HG03103 (cell line): ENCODE results near the gene GNA12.
"Not testable (repeated sequence)": the region's sequence is repeated elsewhere in the genome, so short reads cannot be mapped to it uniquely, and the experiment has no call there.

Source experiments
- ATAC-seq: cut with Tn5 transposase; IDR thresholded peaks from one replicate; pipeline ENCODE4 v1.9.1; 2021; ENCODE audit warnings: low read depth; ENCODE audit not compliant: unreplicated experiment

GNA12 gene

DNA sequence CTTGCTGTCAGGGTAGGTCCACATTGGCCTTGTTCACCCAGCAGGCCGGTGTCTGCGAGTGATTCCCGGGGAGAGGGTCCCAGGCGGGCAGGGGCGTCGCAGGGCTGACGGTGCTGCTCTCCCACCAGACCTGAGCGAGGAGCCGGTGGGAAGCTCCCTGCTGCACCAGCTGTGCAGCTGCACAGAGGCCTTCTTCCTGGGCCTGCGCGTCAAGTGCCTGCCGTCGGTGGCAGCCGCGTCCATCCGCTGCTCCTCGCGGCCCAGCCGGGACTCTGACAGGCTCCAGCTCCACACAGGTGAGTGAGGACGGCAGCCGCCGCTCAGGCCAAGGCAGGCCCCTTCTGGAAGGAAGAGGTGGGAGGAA, 141.5 kb downstream of the GNA12 start:
- ATAC-seq, result no peak

DNA sequence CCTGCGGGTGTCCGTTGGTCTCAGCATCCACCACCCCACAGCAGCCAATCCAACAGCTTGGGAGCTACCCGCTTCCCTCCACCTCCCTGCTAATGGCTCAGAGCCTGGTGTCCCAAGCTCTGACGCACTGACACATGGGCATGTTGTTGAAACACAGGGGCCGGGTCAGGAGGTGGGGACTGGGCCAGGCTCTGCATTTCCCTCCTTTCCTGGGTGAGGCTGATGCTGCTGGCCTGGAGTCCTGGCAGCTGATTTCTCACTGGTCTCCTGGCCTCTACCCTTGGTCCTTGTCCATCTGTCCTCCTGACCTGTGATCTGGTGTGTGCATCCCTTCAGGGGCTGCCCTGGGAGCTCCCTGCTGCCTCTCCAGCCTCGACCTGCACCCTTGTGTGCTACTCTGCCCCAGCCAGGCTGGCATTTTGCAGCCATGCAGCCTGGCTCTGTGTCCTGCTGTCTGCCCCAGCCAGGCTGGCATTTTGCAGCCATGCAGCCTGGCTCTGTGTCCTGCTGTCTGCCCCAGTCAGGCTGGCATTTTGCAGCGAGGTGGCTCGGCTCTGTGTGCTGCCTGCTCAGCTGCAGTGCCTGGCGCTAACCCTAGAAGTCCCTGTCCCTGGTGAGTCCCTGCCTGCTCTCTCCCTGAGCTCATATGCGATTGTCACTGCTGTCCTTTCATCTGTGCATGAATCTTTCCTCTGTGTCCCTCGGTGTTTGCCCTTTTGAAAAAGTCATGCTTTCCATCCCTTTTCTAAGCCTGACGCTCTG, 142.1 kb downstream of the GNA12 start:
- ATAC-seq, result no peak

DNA sequence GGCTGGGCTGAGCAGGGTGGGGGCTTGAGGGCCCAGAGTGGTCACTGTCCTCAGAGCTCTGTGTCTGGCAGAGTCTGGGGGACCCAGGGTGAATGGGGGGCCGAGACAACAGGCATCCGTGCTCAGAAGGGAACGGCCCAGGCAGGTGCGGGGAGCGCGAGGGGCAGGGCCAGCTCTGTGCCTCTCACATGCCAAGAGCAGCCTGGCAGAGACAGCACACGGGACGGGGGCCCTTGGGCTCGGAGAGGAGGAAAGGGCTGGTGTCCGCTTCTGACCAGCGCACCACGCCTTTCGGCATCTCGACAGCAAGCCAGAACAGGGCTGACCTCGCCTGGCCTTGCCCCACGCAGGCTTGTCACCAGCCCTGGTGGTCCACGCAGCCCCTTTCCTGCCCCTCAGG, 142.7 kb downstream of the GNA12 start:
- no peak for ATAC-seq

DNA sequence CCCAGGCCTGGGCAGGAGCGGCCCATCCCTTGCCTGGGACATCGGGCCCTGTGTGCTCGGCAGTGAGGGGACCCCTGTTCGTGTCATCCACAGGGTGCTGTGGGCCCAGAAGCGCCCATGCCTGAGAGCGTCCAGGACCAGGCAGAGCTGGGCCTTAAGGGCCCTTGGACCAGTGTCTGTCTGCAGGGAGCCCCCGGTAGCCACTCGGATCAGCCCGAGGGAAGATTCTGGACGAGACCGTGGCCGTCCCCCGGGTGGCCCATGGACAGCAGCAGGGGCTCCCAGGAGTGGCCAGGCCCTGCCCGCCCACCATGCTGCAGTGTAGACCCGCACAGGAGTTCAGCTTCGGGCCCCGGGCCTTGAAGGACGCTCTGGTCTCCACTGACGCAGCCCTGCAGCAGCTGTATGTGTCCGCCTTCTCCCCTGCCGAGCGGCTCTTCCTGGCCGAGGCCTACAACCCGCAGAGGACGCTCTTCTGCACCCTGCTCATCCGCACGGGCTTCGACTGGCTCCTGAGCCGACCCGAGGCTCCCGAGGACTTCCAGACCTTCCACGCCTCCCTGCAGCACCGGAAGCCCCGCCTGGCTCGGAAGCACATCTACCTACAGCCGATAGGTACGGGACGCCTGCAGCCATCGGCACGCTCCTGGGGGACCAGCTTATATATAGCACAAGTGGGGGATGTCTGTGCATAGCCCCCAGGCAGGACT, 143.8 kb downstream of the GNA12 start:
- ATAC-seq, result no peak

DNA sequence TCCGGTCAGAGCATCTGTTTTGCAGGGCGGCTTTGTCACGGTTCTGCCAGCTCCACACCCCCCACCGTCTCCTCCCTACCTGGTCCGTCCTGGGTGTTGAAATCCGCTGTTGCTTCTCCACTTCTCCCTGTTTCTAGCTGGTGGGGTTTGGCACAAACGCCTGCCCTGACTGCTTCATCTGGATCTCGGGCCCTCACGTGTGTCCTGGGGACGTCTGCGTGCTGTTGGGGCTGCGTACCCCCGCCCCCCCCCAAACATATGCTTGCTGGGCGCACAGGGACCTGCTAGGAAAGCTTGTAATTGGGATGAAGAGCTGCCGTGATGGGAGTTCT, 144.9 kb downstream of the GNA12 start:
- no peak for ATAC-seq

DNA sequence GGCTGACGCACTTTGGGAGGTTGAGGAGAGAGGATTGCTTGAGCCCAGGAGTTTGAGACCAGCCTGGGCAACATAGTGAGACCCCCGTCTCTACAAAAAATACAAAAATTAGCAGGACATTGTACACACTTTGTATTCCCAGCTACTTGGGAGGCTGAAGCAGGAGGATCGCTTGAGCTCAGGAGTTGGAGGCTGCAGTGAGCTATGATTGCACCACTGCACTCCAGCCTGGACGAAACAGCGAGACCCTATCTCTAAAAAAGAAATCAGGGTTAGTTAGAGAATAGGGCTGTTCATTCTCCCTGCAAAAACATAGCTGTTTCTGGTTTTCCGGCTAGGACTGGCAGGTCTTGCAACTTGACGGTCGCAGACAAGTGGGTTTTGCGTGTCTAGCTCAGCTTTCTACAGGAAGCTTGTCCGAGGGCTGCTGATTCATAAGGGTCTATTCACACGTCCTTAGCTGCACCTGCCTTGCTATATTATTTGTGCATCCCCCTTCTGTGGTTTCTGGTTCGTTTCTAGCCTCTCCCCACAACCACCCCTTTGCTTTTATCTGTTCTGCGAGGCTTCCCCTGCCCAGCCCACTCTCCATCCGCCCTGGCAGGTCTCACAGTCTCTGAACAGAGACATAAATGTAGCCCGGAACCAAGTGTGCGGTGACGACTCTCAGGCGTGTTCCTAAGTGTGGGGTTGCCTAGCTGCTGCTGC, 145.4 kb downstream of the GNA12 start:
- ATAC-seq, result peak; percentile 87

DNA sequence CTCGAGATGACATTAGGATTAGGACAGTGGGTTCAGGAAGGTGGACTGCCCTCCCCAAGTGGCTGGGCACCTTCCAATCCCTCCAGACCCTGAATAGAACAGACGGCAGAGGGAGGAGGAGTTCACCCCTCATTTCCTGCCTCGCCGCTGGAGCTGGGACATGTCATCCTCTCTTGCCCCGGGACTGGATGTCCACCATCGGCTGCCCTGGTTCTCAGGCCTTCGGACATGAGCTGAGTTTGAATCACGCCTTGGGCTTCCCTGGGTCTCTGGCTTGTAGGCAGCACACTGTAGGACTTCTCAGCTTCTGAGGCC, 150.0 kb downstream of the GNA12 start:
- ATAC-seq, result not testable (repeated sequence)

DNA sequence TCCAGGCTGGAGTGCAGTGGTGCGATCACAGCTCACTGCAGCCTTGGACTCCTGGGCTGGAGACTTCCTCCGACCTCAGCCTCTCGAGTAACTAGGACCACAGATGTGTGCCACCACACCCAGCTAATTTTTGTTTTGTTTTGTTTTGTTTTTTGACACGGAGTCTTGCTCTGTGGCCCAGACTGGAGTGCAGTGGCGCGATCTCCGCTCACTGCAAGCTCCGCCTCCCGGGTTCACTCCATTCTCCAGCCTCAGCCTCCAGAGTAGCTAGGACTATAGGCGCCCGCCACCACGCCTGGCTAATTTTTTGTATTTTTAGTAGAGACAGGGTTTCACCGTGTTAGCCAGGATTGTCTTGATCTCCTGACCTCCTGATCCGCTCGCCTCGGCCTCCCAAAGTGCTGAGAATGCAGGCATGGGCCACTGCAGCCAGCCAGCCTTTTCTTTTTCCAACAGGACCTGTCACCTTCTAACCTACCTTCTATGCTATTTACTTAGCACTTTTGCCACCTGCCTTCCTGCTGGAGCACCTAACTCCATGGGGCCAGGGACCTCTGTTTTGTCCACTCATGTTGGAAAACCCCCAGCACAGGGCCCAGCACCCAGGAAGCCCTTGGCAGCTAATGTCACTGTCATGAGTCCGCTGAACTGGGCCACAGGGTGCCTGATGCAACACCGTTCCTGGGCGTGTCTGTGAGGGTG, 150.5 kb downstream of the GNA12 start:
- not testable (repeated sequence) for ATAC-seq

DNA sequence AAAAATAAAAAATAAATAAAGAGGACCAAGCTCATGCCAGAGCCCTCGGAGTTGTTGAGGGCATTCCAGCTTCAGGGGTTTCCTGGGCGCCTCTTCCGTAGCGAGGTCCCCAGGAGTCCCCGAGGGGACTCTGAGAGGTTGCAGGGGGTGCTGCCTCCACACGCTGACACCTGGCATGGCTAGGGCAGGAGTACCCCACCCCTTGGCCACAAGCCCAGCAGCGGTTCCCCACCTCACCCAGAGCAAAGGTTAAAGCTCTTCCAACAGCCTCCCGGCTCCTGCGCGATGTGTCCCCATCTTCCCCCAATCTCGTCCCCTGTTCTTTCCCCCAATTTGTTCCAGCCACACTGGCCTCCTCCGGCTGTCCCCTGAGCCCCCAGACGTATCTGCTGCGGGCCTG, 151.6 kb downstream of the GNA12 start:
- ATAC-seq, result no peak

DNA sequence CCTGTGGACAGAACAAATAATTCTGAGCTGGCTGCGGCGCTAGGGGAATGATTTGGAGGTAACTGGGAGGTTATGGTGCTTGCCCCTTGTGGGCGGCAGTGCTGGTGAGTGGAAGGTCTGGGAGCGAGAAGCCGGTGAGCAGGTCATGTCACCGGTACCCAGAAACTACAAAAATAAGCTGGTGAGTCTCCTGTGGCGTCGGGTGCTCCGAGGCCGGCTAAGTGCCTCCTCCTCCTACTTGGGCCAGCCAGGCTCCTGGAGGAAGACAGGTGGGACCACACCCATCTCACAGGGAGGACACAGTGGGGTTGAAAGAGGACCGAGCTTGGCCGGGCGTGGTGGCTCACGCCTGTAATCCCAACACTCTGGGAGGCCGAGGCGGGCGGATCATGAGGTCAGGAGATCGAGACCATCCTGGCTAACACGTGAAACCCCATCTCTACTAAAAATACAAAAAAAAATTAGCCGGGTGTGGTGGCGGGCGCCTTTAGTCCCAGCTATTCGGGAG, 152.1 kb downstream of the GNA12 start:
- ATAC-seq, result not testable (repeated sequence)

DNA sequence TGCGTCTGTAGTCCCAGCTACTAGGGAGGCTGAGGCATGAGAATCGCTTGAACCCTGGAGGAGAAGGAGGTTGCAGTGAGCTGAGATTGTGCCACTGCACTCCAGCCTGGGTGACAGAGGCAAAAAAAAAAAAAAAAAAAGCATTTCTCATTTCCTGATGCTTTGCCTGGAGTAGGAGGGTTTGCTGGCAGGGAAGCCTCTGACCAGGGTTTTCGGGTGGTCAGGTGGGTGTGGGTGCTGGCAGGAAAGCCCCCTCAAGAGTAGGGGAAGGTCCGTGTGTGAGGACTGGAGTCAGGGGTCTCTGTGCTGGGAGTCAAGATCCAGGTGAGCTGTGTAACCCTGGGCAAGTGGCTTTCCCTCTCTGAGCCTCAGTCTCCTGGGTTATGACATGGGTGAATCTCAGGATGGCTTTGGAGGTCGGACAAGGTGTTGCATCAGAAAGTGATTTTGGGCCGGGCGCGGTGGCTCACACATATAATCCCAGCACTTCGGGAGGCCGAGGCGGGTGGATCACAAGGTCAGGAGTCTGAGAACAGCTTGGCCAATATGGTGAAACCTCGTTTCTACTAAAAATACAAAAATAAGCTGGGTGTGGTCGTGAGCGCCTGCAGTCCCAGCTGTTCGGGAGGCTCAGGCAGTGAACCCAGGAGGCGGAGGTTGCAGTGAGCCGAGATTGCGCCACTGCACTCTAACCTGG, 152.9 kb downstream of the GNA12 start:
- no peak for ATAC-seq

DNA sequence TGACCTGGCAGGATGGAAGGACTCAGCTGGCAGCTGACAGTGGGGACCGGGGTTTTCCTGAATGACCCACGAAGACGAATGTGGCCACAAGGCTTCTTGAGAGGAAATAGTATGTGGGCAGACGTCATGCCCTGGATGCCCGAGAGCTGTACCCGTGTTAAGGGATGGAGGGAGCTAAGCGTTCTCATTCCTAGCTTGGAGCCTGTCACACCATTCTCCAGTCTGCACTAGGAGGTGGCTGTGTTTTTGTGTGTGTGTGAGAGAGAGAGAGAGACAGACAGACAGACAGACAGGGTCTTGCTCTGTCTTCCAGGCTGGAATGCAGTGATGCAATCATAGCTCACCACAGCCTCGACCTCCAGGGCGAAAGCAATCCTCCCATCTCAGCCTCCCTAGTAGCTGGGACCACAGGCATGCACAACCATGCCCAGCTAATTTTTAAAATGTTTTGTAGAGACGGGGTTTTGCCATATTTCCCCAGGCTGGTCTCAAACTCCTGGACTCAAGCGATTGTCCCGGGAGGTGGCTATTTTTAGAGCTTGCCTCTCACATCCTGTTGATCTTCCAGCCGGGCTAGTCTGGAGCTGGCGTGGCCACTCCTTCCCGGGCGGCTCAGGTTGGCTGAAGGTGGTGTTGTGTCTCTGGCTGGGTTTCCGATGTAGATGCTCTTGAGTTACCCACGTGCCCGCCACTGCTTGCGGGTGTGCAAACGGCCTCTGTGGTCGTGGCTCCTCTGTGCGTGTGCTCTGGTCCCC, 154.0 kb downstream of the GNA12 start:
- ATAC-seq, result no peak

DNA sequence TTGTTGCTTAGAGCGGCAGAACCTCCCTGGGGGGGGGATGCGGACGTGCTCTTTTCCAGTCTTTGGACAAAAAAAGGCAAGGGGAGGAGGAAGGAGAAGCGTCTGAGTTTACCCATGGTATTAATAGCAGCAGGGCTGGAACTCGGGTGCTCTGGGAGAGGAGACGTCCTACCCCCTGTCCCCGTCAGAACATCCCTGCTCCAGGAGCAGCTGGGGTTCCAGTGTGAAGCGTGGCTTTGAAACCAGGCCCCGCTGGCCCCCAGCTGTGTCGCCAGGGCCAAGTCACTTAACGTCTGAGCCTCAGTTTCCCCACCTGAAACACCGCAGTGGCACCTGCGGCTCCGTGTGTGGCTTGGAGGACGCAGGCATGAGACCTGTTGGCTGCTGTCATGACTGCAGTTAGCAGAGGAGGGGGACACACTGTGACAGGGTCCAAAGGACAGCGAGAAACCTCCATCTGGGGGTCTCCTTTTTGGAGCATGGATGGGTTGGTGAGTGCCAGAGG, 154.7 kb downstream of the GNA12 start:
- no peak for ATAC-seq

DNA sequence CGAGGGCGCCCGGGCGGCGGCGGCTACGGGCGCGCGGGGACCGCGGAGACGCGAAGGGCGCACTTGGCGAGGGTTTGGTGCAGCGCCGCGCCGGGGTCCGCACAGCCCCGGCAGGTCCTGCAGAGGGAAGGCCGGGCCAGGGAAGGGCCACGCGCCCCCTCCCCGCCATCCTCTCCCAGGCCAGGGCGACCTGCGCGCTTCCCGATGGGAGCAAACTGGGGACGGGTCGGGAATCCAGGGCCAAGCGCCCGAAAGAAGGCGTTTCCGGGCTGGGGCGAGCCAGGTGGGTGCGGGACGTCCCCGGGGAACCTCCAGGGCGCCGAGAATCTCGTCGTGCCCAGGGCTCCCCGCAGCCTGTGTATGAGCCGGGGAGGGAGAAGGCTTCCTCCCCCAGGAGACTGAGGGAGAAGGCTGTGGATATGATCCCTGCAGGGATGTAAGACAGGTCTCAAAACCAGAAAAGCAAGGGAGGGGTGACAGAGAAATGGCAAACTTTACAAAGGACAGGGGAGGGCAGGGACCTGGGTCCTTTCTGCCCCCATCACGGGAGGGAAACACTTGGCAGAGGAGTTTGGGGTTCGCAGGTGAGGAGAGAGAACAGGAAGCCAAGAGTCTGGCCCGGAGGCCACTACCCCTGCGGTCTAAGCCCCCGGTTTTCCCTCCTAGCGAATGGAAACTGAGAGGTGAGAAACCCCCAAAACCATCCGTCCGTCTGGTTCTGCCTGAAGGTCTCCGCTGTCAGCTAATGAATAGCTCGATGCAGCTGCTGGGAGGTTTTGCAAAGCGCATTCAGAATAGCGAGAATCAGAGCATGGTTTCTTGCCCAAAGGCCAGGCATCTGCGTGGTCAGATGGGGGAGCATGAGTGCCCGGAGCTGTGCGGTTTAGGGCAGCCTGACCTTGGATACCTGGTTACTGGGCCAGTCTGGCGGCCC, 155.4 kb downstream of the GNA12 start:
- peak; percentile 72 for ATAC-seq

DNA sequence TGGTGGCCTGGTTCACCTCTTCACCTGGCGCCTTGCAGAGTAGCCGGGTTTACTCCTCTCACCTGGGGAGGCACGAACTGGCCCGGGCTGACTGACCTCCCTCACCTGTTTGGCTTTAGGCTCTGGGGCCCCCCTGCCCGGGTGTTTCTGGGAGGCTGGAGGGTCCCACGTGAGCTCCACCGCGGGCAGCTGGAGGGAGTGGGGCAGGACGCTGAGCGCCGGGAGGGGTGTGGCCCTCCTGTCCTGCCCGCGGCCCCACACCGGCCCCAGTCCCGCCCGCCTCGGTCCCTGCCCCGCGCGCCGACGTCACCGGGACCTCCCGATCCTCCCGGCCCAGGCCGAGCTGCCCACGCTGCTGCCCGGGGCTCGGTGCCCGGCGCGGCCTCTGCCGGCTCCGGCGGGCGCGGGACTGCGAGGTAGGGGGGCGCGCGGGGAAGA, 156.2 kb downstream of the GNA12 start, which contains the start of gene AMZ1:
Gene AMZ1, plus strand, starts transcription at position 322 of the 438 bp plus-strand sequence. CDS start 12,250 bp downstream, outside the sequence.
- no peak for ATAC-seq

DNA sequence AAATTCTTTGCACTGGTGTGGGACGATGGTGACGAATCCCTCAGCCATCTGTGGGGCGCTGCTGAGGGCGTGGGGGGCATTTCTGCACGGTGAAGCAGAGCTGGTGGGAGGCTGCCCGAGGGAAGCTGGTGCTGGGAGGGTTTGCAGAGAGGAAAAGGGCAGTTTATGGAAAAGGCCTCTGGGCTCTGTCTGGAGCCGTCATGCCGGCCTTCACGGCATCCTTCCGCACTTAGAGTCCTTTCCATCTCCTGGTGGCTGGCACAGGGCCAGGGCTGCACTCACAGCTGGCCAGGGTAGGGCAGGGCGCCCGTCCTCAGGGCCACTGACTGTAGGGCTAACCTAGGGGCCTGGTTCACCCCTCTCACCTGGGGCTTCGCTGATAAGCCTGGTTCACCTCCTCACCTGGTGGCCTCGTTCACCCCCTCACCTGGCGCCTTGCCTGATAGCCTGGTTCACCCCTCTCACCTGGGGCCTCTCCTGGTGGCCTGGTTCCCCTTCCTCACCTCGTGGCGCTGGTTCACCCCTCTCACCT, 156.7 kb downstream of the GNA12 start:
- no peak for ATAC-seq

DNA sequence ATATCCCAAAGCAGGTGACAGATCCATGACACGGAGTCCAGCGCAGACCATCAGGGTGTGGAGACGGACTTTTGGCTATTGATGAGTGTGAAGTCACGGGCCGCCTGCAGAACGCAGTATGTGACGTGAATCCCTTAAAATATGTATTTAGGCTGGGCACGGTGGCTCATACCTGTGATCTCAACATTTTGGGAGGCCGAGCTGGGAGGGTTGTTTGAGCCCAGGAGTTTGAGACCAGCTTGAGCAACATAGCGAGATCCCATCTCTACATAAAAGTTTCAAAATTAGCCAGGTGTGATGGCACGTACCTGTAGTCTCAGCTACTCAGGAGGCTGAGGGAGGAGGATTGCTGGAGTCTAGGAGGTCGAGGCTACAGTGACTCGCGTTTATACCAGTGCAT, 158.0 kb downstream of the GNA12 start:
- no peak for ATAC-seq

DNA sequence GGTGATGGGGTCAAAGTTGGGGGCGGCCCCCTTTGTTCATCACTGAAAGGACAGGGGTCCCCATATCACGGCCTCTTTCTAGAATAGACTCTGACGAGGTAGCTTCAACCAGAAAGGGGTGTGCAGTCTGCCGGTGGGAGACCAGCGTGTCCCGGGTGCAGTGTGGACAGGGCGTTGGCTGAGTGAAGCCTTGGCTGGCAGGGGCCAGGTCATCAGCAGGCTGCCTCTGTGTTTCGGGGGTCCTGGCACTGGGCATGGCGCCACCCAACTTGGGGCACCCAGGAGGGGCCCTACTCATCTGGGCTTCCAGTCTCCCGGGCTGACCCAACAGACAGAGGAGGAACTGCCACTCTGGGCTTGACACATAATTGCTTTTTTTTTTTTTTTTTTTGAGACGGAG, 159.6 kb downstream of the GNA12 start:
- ATAC-seq, result no peak
